ENCODE measurements around the gene PGF.

PGF gene

GRCh38 chr14:74898694-74899093 is 56.7 kb downstream of the PGF start:
- no peak for DNase-seq (ENCODE audit: low read depth in 2 of 2)

- DNase-seq (ENCODE audit: low read depth in 2 of 2): no peak
Measured at GRCh38 chr14:74898083-74898482, 57.3 kb downstream of the PGF start.

- DNase-seq (ENCODE audit: low read depth in 2 of 2): no peak
Measured at GRCh38 chr14:74897642-74898041, 57.8 kb downstream of the PGF start.

GRCh38 chr14:74896400-74896799 is 59.0 kb downstream of the PGF start:
- DNase-seq (ENCODE audit: low read depth in 2 of 2): no peak

GRCh38 chr14:74893614-74894091 is 61.7 kb downstream of the PGF start:
- DNase-seq (ENCODE audit: low read depth in 2 of 2): no peak

GRCh38 chr14:74892745-74893144 is 62.7 kb downstream of the PGF start:
- no peak for DNase-seq (ENCODE audit: low read depth in 2 of 2)

- DNase-seq (ENCODE audit: low read depth in 2 of 2): no peak
Measured at GRCh38 chr14:74891870-74892269, 63.5 kb downstream of the PGF start.
